GM21360 (cell line): ENCODE results near the gene GNA12.

Experiments
- ATAC-seq: cut with Tn5 transposase; IDR thresholded peaks from one replicate; pipeline ENCODE4 v1.9.1; 2021; ENCODE audit warnings: mild to moderate bottlenecking, moderate library complexity; ENCODE audit not compliant: unreplicated experiment

GNA12 gene

GRCh38 chr7:2838873-2839578, 5.1 kb downstream of the GNA12 start:
- peak; percentile 62 for ATAC-seq

GRCh38 chr7:2838451-2838850, 5.7 kb downstream of the GNA12 start:
- no peak for ATAC-seq

DNA sequence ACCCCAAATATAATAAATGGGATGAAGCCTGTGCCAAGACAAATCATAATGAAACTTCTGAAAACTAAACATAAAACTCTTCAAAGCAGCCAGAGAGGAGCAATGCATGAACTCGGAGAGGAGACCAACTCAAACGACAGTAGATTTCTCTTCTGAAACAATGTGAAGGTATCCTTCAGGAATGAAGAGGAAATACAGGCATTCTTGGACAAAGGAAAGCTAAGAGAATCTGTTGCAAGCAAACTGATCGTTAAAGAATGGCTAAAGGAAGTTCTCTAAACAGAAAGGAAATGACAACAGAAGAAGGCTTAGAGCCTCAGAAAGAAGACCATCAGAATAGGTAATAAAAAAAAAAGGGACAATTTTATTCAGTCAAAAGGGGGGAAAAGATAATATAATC, 6.6 kb downstream of the GNA12 start:
- ATAC-seq = no peak

- no peak for ATAC-seq
Measured at GRCh38 chr7:2834748-2835441, 9.2 kb downstream of the GNA12 start.

DNA sequence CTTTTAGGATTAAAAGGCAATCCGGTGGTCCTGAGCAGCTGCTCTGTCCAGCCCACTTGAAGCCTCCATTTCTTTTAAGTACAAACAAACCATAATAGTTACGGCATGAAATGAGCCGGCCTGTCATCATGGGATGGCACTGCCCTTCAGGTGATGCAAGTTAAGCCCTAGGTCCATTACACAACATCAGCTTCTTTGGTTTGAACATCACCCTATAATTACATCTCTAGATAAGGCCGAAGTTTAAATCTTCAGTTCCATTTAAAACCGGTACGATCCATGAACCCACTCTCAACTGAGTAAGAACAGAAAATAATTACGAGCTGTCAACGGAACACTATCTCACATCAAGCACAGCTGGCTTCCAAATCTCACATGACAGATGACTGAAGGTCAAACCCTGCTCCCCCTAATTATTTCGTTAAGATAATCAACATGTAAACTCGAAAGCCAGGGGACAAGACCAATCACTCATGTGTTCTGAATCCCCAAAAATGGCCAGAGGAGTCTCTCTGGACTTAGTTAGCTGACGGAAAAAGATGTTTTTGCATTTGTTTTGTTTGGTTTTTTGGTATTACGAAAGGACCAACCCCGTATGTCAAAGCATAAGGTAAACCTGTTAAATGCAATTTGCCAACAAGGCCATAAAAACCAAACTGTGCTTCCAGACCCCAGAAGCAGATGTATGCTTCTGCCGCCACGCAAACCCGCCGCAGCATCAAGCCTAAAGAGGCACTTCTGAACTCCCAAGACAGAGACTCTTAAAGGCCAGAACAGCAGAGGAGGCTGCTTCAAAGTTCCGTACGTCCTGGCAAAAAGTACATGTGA, 10.8 kb downstream of the GNA12 start:
- ATAC-seq = no peak

DNA sequence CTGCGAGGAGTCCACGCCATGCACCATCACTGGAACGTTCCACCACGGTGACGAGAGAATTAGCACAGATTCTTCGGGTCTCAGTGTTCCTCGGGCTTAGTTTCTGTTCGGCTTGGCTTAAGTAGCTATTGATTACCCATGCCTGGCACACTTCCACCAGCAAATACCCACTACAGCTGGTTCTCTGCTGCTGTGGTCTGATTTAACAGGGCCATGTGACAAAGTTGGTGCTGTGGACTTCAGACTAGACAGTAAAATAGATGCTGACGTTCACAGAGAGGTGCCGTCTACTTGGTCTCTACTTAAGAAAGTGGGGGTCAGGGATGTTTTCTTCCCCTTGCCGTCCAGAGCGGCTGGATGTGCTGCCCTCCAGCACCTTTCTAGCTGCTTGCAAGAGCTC, 11.6 kb downstream of the GNA12 start:
- ATAC-seq = no peak

- ATAC-seq = no peak
Measured at GRCh38 chr7:2830609-2831376, 13.3 kb downstream of the GNA12 start.

DNA sequence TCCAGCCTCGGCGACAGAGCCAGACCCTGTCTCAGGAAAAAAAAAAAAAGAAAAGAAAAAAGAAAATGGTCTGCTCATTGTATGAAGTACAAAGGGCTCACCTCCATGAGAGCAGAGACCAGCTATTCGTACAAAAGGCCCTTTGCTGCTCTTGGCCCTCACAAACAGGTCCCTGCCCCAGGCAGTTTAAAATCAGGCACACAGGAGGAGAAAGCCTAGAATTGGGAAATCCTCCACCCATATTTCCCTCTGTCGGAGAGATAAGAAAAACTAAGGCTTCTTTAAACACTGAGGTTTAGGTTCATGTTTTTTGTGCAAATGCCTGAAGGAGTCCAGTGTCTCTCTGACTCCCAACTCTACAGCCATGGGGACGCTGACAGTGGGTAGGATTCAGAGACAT, 15.1 kb downstream of the GNA12 start:
- no peak for ATAC-seq

GRCh38 chr7:2826771-2827170, 17.3 kb downstream of the GNA12 start:
- ATAC-seq = no peak

GRCh38 chr7:2825559-2826227, 18.4 kb downstream of the GNA12 start:
- no peak for ATAC-seq

DNA sequence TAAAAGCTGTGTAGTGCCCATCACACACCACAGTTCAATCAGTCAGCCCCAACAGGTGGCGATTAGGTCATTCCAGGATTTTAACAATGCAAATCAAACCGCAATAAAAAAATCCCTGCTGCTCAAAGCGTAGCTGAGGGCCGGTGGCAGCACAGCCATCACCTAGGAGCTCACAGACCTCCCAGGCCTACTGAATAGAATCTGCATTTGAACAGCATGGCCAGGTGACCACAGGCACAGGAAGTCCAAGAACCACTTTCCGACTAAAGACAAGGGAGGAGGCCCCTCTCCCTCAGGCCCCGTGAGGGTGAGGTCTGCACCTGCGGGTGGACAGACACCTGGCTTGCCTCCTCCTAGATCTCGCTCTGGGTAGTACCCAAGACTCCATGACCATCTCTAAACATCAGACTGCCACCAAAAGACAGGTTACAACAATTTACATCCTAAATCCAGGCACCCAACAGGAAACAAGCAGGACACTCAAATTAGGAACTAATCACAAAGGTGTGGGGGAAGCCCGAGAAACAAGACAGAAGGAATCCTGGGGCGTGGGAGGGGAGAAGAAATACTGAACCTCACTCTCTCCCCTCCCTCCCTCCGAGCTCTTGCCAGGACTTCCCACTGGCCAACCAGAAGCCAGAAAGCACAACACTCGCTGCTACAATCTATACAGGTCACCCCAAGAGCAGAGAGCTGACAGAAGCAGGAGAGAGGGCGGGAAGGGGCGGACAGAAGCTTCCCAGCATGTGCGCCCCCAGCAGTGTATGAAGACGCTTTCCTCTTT, 19.2 kb downstream of the GNA12 start:
- no peak for ATAC-seq

DNA sequence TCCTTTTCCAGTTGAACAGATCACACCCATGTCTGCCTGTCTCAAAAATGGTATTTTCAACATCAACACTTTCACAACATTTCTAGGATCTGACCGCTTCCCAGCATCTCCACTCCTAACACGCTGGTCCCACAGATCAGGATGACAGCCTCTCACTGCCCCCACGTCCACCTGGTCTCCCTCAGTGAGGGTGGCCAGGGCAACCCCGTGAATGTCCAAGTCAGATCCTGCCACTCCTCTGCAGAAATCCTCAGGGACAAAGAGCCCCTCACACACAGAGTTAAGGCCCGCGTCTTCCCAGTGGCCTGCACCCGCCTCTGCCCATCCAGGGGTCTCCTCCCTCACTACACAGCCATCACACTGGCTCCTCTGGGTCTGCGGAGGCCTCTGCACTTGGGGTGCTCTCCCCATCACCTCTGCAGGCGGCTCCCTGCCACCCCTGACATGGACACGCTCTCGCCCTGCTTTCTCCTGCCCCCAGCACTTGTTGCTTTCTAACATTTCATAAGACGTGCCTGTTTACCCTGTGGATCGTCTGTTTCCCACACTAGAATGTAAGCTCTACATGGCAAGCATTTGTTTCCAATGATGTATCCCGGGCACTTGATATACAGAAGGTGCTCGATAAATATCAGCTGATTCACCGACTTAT, 20.0 kb downstream of the GNA12 start:
- ATAC-seq = no peak

- no peak for ATAC-seq
Measured at GRCh38 chr7:2823130-2823529, 21.0 kb downstream of the GNA12 start.

GRCh38 chr7:2821842-2822507, 22.1 kb downstream of the GNA12 start:
- peak; percentile 59 for ATAC-seq

GRCh38 chr7:2821161-2821841, 22.8 kb downstream of the GNA12 start:
- peak; percentile 41 for ATAC-seq

GRCh38 chr7:2820508-2820934, 23.6 kb downstream of the GNA12 start:
- ATAC-seq = no peak

GRCh38 chr7:2819954-2820397, 24.1 kb downstream of the GNA12 start:
- ATAC-seq = no peak
